HG03139 (cell line): ENCODE data around the gene ACOT11.
"Not testable (repeated sequence)": the region's sequence is repeated elsewhere in the genome, so short reads cannot be mapped to it uniquely, and the experiment has no call there.

Experiments used
- ATAC-seq: cut with Tn5 transposase; IDR thresholded peaks from one replicate; pipeline ENCODE4 v1.9.1; 2021; ENCODE audit not compliant: unreplicated experiment

The ACOT11 gene

DNA sequence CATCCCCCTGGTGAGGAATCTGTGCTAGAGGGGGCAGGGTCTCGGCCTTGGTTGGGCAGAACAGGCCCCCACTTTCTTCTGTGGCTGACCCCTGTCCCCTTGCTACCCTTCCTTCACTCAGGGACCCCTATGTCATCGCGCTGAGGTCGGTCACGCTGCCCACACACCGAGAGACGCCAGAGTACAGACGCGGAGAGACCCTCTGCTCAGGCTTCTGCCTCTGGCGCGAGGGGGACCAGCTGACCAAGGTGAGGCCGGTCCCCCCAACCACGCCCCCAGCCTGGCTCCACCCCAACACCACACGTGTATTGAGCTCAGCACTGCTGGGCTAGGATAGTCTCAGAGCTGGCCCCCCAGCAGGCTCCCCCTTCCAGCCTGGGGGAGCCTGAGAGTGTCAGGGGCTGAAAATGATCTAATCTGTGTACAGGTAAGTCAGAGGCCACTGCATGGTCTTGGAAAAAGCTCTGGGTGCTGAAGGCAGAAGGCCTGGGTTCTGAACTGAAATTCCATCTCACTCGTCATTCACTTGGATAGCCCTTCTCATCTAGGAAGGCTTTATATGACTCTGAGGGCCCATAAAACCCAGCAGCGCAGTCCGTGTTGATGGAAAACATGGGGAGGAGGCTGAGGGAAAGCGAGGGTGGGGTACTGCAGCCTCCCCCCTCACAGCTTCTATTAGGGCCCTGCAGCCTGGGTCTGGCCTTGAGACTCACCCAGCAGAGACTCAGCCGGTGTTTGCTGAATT is 60.0 kb downstream of the ACOT11 start:
- ATAC-seq = no peak

DNA sequence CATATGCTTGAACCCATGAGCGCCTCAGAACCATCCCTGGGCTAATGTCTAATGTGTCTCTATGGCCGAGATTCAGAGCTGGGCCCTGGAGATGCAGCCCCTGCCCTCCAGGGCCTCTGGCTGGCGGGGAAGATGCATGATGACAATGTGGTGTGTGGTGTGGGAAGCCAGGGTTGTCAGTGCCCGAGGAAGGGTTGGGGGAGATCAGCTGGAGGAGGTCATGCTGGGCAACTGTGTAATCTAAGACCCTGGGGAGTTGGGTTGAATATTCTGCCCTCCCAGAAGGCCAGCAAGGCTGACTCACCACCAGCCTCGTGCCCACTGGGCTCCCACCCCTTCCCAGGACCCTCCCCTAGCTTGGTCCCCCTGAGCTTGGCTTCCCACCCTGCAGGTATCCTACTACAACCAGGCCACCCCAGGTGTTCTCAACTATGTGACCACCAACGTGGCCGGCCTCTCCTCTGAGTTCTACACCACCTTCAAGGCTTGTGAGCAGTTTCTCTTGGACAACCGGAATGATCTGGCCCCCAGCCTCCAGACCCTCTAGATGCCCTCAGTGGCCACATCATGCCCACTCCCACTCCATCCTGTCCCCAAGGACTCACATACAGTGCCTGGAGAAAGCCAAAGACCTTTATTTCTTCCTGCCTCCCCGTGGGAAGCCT is 60.7 kb downstream of the ACOT11 start:
- ATAC-seq = no peak

DNA sequence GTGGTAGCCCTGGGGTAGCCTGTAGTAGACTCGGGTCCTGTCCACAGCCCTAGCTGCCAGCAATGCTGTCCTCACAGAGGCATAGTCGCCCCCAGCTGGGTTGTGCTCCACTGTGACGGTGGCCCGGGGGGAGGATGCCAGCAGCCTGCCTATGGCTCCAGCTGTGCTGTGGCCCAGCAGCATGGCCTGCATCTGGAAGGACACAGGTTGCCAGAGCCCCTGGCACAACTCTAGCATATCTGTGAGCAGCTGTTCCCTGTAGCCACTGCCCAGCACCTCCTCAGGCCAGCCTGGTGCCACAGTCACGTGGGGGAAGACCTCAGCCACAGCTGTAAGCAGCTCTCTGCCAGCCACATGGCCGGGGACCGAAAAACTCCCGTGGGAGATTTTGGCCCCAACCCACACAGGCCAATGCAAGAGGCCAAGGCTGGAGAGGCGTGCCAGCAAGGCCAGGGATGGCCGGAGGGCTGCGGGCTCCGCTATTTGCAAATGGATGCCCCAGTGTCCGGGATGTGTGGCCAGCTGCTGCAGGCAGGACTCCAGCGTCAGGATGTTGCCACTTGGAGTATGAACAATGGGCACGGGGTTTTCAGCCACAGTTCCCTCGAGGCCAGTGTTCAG is 61.4 kb downstream of the ACOT11 start:
- ATAC-seq = no peak

DNA sequence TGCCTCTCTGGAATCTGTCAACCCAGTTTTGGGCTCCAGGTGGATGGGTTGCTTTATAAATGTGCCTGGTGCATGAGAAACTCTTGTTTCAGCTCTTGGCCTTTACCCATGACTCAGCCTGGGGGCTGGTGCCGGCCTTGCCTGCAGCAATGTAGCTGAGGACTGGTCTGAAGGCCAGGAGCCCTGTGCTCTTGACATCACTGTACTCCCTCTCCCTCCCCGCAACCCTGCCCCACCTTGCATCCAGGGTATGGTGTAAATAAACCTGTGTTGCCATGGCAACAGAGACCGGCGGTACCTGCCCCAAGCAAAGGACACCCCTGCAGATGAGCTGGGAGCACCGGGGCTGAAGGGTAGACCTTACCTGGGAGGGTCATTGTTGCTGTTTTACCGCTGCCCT is 62.0 kb downstream of the ACOT11 start:
- no peak for ATAC-seq

DNA sequence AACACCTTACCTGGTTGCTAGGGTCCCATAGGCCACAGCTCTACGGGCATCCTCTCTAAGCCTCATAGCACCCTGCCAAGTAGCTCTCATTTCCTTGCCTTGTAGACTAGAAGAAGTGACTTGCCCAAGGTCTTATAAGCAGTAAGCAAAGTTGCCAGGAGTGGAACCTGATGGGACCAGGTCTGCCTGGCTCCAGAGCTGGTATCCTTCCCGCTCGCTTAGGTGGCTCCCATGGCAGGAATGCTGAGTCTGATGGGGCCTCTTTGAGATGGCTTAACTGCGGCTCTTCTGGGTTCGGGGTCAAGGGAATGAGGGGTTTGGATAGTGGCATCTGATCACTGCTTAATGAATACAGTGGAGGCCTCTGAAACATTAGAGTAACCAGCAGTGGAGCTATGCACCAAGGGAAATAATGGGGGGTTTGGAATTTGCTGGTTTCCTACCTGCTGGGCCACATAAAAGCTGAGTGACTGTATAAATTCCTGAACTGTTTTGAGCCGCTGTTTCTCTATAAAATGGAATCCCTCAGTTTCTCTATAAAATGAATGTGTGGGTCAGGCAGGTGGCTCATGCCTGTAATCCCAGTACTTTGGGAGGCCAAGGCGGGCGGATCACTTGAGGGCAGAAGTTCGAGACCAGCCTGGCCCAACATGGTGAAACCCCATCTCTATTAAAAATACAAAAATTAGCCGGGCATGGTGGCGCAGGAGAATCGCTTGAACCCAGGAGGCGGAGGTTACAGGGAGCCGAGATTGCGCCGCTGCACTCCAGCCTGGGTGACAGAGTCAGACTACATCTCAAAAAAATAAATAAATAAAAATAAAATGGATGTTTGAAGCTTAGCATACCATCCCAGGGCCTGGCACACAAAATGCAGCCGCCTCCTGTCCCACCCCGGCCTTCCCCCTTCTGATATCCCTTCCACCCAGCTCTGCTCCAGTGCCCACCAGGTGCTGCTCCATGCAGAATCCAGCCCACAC is 62.9 kb downstream of the ACOT11 start:
- no peak for ATAC-seq

DNA sequence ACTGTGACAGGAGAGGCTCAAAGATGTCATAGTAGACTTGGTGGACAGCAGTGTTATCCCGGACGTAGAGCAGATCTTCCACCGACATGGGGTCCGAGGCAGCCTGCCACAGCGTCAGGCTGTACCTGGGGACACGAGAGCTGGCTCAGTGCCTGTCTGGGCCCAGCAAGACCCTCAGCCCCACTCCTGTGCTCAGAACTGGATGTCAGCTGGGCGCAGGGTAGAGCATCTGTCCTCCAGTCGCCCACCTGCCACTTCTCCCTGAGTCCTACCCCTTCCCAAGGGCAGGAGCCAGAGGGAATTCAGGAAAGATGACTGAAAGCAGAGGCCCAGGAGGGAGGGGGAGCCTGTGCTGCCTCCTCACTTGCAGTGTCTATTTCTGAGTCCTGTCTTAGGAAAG is 63.6 kb downstream of the ACOT11 start:
- no peak for ATAC-seq

DNA sequence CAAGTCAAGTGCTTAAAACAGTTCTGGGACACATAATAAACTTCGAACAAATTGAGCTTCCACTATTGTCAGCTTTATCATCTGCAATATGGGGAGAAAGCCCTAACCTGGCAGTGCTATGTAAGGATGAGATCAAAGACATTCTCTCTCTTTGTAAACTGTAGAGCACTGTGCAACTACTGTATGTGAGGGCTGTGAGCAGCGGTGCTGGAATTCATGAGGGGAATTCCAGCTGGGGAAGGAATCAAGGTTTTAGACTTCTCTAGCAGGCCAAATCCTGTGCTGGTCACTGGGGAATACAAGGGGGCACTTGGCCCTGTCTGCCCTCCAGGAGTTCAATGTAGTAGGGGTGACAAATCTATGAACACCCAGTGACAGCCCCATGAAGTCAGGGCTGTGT is 66.0 kb downstream of the ACOT11 start:
- ATAC-seq = no peak

DNA sequence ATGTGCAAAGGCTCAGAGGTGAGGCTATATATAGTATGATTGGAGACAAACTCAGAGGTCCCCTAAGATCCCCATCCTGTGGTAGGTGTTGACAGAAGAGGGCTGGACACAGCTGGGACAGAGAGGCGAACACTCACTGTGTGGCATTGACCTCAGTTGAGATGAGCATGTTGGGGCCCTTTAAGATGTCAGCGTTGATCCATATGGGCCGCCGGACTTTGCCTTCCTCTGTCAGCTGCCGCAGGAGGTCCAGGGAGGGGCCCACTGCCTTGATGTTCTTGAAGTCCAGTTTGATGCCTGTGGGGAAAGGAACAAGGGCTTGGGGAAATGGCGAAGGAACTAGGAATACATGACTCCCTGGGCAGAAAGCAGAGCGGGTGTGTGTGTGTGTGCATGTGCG is 66.5 kb downstream of the ACOT11 start:
- no peak for ATAC-seq

DNA sequence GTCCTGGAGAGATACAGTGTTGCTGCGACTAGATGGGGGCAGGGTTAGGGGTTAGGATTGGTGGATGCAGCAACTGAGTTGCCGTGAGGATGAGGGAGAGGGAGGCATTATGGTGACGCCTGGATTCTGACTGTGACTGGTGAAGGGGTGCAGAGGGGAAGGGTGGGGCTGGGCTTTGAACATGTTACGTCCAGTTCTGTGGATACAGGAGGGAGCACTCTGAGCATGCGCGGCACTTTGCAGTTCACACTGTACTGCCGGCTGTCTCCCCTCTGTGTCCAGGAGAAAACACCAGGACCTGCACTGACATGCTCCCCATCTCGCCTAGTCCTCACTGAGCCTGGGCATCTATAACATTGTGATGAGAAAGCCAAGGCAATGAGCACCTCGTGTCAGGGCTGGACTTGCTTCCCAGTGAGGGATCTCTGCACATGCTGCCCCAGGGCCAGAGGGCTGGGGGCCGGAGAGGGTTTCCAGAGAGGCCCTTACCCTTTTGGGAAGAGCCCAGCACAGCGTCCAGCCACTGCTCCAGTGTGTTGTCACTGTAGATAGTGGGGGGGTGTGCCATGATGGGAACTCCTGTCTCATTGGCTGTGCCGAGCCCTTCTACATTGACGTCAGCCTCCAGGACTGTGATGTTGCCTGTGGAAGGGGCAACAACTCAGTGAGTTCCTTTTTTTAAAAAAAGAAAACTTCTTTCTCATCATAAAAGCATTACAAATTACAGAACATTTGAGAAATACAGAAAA is 67.7 kb downstream of the ACOT11 start:
- ATAC-seq = no peak

DNA sequence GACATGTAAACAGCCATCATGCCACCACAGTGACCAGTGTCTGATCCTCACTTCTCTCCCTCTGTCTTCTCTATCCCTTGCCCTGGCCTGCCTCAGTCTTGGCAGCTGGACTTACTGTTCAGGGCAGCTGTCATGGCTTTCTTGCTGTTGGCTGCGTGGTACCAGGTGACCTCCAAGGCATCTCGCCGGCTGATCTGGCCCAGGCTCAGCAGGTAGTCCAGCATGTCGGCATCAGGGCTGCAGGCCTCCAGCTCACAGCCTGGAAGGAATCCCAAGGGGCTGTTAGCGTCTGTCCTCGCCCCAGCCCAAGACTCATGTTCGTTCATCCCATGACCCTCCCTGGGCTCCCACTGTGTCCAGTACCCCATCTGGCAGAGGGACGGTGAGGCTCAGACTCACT is 71.7 kb downstream of the ACOT11 start:
- ATAC-seq = no peak

DNA sequence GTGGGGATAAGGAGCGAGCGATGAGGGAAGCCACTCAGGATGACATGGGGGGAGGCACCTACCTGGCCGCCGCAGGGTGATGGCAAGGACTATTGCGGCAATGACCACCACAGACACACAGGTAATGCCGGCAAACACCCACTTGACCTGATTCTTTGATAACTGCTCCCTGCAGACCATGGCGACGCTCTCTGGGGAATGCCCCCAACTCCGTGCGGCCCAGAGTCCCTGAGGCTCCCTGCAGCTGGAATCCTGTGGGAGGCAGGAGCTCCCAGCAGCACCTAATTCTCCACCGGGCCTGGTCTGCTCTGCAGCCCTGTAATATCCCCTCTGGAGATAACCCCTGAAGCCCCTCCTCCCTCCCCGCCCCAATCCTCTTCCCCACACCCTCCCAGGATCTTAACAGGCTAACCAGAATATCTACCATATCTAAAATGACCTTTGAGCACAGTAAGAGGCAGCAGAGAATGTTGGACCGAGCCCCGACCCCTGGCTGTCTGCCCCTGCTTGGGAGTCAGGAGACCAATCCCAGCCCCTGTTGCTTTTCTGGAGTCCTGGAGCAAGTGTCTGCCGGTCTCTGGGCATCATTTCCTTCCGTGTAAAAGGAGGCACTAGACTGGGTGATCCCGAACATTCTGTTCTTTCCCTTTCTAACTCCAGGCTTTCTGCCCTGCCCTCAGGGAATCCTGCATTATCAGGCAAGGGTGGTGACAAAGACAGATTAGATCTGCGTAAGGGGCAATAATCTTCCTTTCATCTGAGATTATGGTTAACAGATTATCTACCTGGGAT is 75.4 kb downstream of the ACOT11 start, which contains the start of gene FAM151A:
TSS of gene FAM151A (minus strand) at position 310 of the 792 bp plus-strand sequence. CDS start at position 180, 130 bp downstream.
- ATAC-seq = no peak

DNA sequence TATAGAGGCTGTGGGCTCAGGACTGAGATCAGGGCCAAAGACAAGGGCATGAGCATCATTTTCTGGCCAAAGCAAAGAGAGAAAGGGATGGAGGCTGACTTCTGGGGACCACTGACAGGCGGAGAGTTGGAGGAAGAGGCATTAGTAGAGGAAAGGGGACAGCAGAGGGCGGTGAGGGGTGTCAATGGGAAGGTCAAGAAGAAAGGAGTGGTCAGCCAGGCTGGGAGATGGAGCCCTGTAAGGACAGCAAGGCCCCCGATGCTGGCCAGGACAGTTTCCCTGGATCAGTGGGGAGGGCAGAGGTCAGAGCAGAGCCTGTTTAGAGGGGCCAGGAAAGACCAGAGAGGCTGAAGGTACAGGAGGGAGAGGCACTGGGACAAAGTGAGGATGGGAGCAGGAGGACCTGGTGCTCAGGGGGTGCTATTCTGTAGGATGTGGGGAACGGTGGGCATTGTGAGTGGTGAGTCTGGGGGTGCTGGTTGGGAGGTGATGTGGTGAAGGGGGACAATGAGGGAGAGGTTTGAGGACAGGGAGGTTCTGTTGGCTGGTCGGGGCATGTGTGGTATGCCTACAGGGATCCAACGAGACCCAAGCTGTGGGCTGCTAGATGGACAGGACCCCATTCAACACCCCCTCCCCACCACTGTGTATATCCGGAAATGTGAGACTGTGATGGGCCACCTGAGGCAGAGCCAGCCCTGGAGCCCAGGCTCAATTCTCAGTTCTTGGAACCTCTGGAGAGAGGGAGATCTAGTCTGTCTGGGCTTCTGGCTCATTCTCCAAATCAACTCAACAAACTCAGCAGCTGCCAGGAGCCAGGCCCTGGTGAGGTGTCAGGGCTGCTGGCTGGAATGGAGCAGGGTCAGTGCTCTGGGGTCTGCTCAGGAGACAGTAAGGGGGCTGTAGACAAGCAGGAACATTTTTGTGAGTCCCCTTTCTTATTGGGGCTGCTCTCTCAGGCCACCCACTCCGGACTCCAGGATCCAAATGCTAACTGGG is 76.7 kb downstream of the ACOT11 start:
- no peak for ATAC-seq

DNA sequence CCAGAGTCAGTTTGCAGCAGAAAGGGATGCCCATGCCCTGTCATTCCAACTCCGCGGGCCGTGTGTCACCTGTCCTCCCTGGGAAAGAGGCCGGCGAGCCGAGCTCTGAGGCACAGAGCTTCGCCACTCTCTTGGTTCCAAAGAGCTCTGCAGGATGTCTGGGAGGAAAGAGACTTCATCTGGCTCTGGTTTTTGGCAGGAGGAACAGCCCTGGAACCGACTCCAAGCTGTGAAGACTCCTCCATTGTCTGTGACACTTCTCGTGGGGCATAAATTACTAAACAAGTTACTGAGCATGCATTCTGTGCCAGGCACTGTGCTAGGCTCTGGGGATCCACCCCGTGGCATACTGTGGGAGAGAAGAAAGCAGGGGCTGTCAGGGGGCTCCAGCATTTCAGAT is 79.2 kb downstream of the ACOT11 start:
- ATAC-seq = no peak

DNA sequence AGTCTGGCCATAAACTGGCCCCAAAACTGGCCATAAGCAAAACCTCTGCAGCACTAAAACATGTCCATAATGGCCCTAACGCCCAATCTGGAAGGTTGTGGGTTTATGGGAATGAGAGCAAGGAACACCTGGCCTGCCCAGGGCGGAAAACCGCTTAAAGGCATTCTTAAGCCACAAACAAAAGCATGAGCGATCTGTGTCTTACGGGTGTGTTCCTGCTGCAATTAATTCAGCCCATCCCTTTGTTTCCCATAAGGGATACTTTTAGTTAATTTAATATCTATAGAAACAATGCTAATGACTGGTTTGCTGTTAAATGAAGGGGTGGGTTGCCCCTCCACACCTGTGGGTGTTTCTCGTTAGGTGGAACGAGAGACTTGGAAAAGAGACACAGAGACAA is 87.8 kb downstream of the ACOT11 start:
- not testable (repeated sequence) for ATAC-seq

DNA sequence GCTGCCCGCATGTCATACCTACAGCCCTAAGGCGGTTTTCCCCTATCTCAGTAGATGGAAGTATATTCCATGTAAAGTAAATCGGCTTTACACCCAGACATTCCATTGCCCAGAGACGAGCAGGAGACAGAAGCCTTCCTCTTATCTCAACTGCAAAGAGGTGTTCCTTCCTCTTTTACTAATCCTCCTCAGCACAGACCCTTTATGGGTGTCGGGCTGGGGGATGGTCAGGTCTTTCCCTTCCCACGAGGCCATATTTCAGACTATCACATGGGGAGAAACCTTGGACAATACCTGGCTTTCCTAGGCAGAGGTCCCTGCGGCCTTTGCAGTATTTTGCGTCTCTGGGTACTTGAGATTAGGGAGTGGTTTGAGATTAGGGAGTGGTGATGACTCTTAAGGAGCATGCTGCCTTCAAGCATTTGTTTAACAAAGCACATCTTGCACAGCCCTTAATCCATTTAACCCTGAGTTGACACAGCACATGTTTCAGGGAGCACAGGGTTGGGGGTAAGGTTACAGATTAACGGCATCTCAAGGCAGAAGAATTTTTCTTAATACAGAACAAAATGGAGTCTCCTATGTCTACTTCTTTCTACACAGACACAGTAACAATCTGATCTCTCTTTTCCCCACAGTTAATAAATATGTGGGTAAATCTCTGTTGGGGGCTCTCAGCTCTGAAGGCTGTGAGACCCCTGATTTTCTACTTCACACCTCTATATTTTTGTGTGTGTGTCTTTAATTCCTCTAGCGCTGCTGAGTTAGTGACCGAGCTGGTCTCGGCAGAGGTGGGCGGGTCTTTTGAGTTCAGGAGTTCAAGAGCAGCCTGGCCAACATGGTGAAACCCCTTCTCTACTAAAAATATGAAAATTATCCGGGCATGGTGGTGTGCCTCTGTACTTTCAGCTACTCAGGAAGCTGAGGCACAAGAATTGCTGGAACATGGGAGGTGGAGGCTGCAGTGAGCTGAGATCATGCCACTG is 88.7 kb downstream of the ACOT11 start:
- ATAC-seq = not testable (repeated sequence)

DNA sequence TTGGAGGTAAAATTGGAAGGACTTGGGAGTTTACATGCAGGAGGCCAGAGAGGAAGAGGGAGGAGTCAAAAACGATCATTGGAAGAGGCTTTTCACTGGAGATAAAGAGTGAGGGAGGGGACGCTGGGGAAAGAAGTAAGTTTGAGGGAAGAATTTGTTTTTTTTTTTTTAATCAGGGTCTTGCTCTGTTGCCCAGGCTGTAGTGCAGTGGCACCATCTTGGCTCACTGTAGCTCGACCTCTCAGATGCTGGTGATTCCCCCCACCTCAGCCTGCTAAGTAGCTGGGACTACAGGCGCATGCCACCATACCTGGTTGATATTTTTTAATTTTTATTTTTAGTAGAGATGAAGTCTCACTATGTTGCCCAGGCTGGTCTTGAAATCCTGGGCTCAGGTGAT is 92.3 kb downstream of the ACOT11 start:
- ATAC-seq = no peak
